GM20000 (cell line): ENCODE results near the gene BCL2L13.

Experiments used
- DNase-seq: peaks from one replicate; pipeline ENCODE4 v3.0.0; 2012; ENCODE audit warnings: low spot score
- CTCF ChIP-seq: IDR thresholded peaks from 2 replicates; pipeline ENCODE4 v1.5.1; 2012; ENCODE audit warnings: mild to moderate bottlenecking, control low read depth; ENCODE audit errors: extremely low read depth, missing control alignments

Gene BCL2L13

GRCh38 chr22:17705951-17706900, 67.7 kb downstream of the BCL2L13 start:
- DNase-seq: peak; percentile 53
- no peak for TF ChIP-seq CTCF

GRCh38 chr22:17706947-17707346, 68.4 kb downstream of the BCL2L13 start:
- no peak for DNase-seq
- no peak for TF ChIP-seq CTCF

GRCh38 chr22:17707526-17707925, 69.0 kb downstream of the BCL2L13 start:
- no peak for TF ChIP-seq CTCF
- DNase-seq: no peak

GRCh38 chr22:17710023-17710422, 71.5 kb downstream of the BCL2L13 start:
- TF ChIP-seq CTCF: no peak
- DNase-seq: no peak

- no peak for DNase-seq
Observed at GRCh38 chr22:17712441-17712840, 73.9 kb downstream of the BCL2L13 start.

GRCh38 chr22:17716529-17716928, 78.0 kb downstream of the BCL2L13 start:
- TF ChIP-seq CTCF: no peak
- DNase-seq: no peak

More at GRCh38 chr22:17712441-17712840, 73.9 kb downstream of the BCL2L13 start:
- no peak for TF ChIP-seq CTCF

- TF ChIP-seq CTCF: no peak
Observed at GRCh38 chr22:17717708-17718107, 79.2 kb downstream of the BCL2L13 start.

More at GRCh38 chr22:17717708-17718107, 79.2 kb downstream of the BCL2L13 start:
- no peak for DNase-seq
